LNCaP clone FGC (cell line): Measurements from ENCODE around the gene CPSF7.
A peak's percentile ranks its signal among the peaks of the same experiment; 100 is the strongest.
"Not testable (repeated sequence)": the region's sequence is repeated elsewhere in the genome, so short reads cannot be mapped to it uniquely, and the experiment has no call there.

ENCODE experiments used
- DNase-seq: peaks from one replicate; pipeline ENCODE4 v3.0.0-alpha.2; 2011; ENCODE audit warnings: low read depth
- H3K4me3 ChIP-seq: 2 replicates; pipeline ENCODE4 v1.5.1; 2011; ENCODE audit warnings: mild to moderate bottlenecking, low read depth, low read length, control low read depth
- CTCF ChIP-seq: IDR thresholded peaks from 2 replicates; pipeline ENCODE4 v1.5.1; 2012; ENCODE audit warnings: mild to moderate bottlenecking; ENCODE audit not compliant: control insufficient read depth, insufficient read depth; ENCODE audit errors: extremely low read depth

CPSF7 gene

DNA sequence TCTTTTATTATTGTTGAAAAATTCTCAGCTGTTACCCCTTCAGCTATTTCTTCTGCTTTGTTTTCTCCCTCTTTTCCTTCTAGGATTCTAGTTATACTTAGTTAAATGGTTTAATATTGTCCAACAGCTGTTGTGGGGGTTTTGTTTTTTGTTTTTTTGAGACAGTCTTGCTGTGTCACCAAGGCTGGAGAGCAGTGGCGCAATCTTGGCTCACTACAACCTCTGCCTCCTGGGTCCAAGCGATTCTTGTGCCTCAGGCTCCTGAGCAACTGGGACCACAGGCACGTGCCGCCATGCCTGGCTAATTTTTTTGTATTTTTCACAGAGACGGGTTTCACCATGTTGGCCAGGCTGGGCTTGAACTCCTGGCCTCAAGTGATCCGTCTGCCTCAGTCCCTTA is 12.8 kb upstream of the CPSF7 start:
- DNase-seq = no peak
- no peak for TF ChIP-seq CTCF
- no peak overlapping the region for H3K4me3 ChIP-seq

DNA sequence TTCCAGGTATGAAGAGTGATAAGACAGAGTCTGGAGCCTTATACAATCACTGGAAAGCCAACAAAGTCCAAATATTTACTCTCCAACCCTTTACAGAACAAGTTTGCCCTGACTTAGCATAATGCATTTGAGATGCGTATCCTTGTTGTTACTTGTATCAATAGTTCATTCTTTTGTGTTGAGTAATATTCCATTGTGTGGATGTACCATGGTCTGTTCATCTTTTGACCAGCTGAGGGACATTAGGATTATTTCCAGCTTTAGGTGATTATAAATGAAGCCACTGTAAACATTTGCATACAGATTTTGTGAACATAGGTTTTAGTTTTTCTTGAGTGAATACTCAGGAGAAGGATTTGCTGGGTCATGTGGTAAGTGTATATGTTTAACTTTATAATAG is 9.8 kb upstream of the CPSF7 start:
- no peak for DNase-seq
- H3K4me3 ChIP-seq = no peak overlapping the region
- no peak for TF ChIP-seq CTCF

GRCh38 chr11:61437496-61437895 is 7.7 kb upstream of the CPSF7 start:
- no peak overlapping the region for H3K4me3 ChIP-seq
- no peak for TF ChIP-seq CTCF
- no peak for DNase-seq

GRCh38 chr11:61430839-61431238 is 1.1 kb upstream of the CPSF7 start:
- DNase-seq = not testable (repeated sequence)
- H3K4me3 ChIP-seq = peak overlapping the region; percentile 75

GRCh38 chr11:61429346-61429690 is 457 bp downstream of the CPSF7 start:
- H3K4me3 ChIP-seq = peak overlapping the region; percentile 75

DNA sequence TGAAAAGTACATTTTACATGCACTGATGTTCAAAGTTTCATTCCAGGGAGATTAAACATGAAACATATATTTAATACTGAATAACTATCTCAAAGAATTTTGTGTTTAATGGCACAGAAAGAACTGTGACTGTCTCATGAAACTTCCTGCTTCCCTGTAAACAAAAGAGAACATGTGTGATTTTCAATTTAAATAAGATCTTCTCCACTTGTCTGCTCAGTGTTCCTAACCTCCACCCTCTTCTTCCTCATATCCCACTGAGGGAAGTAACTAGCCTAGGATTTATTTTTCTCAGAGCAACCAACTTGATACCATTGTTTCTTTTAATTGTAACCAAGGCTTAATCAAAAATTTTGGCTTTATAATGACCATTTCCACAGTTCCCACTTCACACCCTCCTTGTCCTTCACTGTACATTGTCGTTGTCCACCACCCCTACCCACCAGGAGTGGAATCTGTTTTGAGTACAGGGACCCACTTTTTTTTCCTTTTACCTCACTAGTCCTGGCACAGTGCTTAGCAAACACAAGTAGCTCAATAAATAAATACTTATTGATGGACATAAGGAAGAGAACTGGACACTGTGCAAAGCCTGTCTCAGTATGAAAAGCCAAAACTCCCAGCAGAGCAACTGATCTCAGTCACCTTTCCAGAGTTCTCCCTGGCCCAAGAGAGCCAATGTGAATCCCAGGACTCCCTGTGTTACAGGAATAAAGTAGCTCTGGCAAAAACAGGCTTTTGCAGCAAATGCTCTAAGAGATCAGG is 4.2 kb downstream of the CPSF7 start:
- DNase-seq = peak; percentile 69
- H3K4me3 ChIP-seq = peak overlapping the region; percentile 38
- no peak for TF ChIP-seq CTCF

More at GRCh38 chr11:61429346-61429690, 457 bp downstream of the CPSF7 start:
- no peak for DNase-seq
- TF ChIP-seq CTCF = peak; percentile 35; the same call in 1 of the 2 replicates

GRCh38 chr11:61422226-61422625 is 7.5 kb downstream of the CPSF7 start:
- H3K4me3 ChIP-seq = no peak overlapping the region
- TF ChIP-seq CTCF = no peak
- DNase-seq = no peak

DNA sequence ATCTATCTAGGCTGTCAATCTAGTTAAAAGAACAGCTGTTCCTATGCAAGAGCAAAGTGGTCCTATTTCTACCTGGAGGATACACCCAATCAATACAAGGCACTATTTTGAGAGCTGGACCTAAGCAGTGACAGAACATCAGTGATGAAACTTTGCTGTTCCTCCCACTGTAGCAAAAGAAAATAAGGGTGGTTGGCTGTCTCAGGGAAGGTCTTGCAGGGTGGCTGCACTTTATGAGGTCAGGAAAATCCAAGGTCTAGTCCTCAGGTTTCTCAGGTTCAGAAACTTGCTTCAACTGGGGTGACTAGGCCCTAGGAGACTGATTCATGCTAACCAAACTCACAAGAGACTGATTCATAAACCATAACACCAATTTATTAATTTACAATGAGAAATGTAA is 11.6 kb downstream of the CPSF7 start:
- no peak overlapping the region for H3K4me3 ChIP-seq
- DNase-seq = no peak
- no peak for TF ChIP-seq CTCF
